Endothelial cell of umbilical vein (primary cell): ENCODE data around the gene TMEM169. TPM values are rescaled to one million over a fixed set of nuclear protein-coding genes. Genes with fewer than 3 reads are reported as not detected.
A peak's percentile ranks its signal among the peaks of the same experiment; 100 is the strongest.
"Not testable (repeated sequence)": the region's sequence is repeated elsewhere in the genome, so short reads cannot be mapped to it uniquely, and the experiment has no call there.

Experiments used
- BruUV-seq: library from RNA; stranded (reverse); fragments of 400-500 nt; replicated peaks from 2 replicates; lab custom pipeline; 2021; lab: Mats Ljungman, UMichigan
- CTCF ChIA-PET: fragments of 300-600, 350-600 bp; sonication (Branson Sonifier 250); formaldehyde crosslinking; loops from one replicate; lab custom pipeline; 2021; ENCODE audit warnings: antibody characterized with exemption, inconsistent platforms; lab: Charles Lee
- POLR2A ChIA-PET: fragments of 300-600, 350-600 bp; sonication (Branson Sonifier 250); formaldehyde crosslinking; loops from one replicate; lab custom pipeline; 2021; ENCODE audit warnings: antibody characterized with exemption, inconsistent platforms; lab: Charles Lee
- DNase-seq: peaks from one replicate; pipeline ENCODE4 v3.0.0-alpha.2; 2011; ENCODE audit warnings: low read depth, low spot score
- FAIRE-seq: peaks from 2 replicates; lab custom pipeline; 2011; peaks lifted over from hg19 to GRCh38; lab: Jason Lieb, UNC
- H2AFZ ChIP-seq: 2 replicates; pipeline ENCODE4 v1.6.0; 2012; ENCODE audit warnings: low read depth, low read length, control low read depth, inconsistent platforms
- H3K27ac ChIP-seq: 2 replicates; pipeline ENCODE4 v1.5.1; 2011; ENCODE audit warnings: low read depth, mild to moderate bottlenecking, control low read depth, low read length, moderate library complexity; ENCODE audit not compliant: insufficient read depth
- H3K27me3 ChIP-seq, 2 experiments: 2 replicates each; pipeline versions ENCODE4 v1.6.0 to v1.6.1; 2011; ENCODE audit warnings: low read length in 2 of 2, mixed read lengths in 1 of 2; ENCODE audit not compliant: control insufficient read depth in 2 of 2, insufficient read depth in 2 of 2
- H3K36me3 ChIP-seq, 2 experiments: 2 replicates in 1 of 2; 3 replicates in 1 of 2; pipeline ENCODE4 v1.5.1; 2011; ENCODE audit warnings: low read length in 2 of 2, mild to moderate bottlenecking in 1 of 2, moderate library complexity in 1 of 2; ENCODE audit not compliant: control insufficient read depth in 2 of 2, insufficient read depth in 2 of 2; ENCODE audit errors: extremely low read depth in 1 of 2
- H3K4me1 ChIP-seq: 3 replicates; pipeline ENCODE4 v1.5.1; 2011; ENCODE audit warnings: mild to moderate bottlenecking, low read length; ENCODE audit not compliant: control insufficient read depth, insufficient read depth; ENCODE audit errors: extremely low read depth
- H3K4me2 ChIP-seq: 2 replicates; pipeline ENCODE4 v1.6.1; 2011; ENCODE audit warnings: low read length, control low read depth, mixed read lengths; ENCODE audit not compliant: insufficient read depth
- H3K4me3 ChIP-seq, 3 experiments: fragments of 200-600 bp in 1 of 3; sonication (generic), shearing (Covaris generic) in 1 of 3; replicated peaks in 1 of 3; 2 replicates each; pipeline ENCODE4 v1.5.1; 2011 to 2016; ENCODE audit warnings: control low read depth in 3 of 3, low read length in 3 of 3, mild to moderate bottlenecking in 2 of 3, inconsistent platforms in 1 of 3, low read depth in 1 of 3, moderate library complexity in 1 of 3; ENCODE audit not compliant: insufficient read depth in 1 of 3
- H3K79me2 ChIP-seq: 2 replicates; pipeline ENCODE4 v1.6.0; 2012; ENCODE audit warnings: low read length, inconsistent platforms; ENCODE audit not compliant: control insufficient read depth, insufficient read depth
- H3K9ac ChIP-seq: replicated peaks from 2 replicates; pipeline ENCODE3; 2011; ENCODE audit warnings: low read length, control low read depth; ENCODE audit not compliant: insufficient read depth; ENCODE audit errors: extremely low read depth
- H3K9me1 ChIP-seq: replicated peaks from 3 replicates; pipeline ENCODE4 v1.6.0; 2011; ENCODE audit warnings: mild to moderate bottlenecking, low read length; ENCODE audit not compliant: control insufficient read depth, insufficient read depth; ENCODE audit errors: extremely low read depth
- H3K9me3 ChIP-seq: replicated peaks from 2 replicates; pipeline ENCODE4 v1.5.1; 2012; ENCODE audit warnings: low read length, inconsistent platforms; ENCODE audit not compliant: control insufficient read depth, insufficient read depth
- H4K20me1 ChIP-seq: replicated peaks from 2 replicates; pipeline ENCODE3; 2011; ENCODE audit warnings: mild to moderate bottlenecking, low read length; ENCODE audit not compliant: control insufficient read depth, insufficient read depth; ENCODE audit errors: extremely low read depth
- CTCF ChIP-seq, 2 donors: IDR thresholded peaks; 1 replicate in 1 of 2; 2 replicates in 1 of 2; pipeline ENCODE4 v1.5.1; 2011; ENCODE audit warnings: low read length in 2 of 2, mild to moderate bottlenecking in 2 of 2, moderate library complexity in 2 of 2, control low read depth in 1 of 2, inconsistent platforms in 1 of 2, low read depth in 1 of 2; ENCODE audit not compliant: insufficient read depth in 1 of 2; ENCODE audit errors: extremely low read depth in 1 of 2
- POLR2AphosphoS5 ChIP-seq: IDR thresholded peaks from 2 replicates; pipeline ENCODE4 v1.6.1; 2012; ENCODE audit warnings: low read depth, mild to moderate bottlenecking, control low read depth, low read length, moderate library complexity; ENCODE audit not compliant: insufficient read depth
- dilution Hi-C: fragments of 300-500 bp; cut with MboI; formaldehyde crosslinking; loops from one replicate; pipeline ENCODE4 v1.15.0; 2019; ENCODE audit warnings: low sequenced_read_pairs; ENCODE audit not compliant: extremely low pct_ligation_motif_present
- intact Hi-C: fragments of 100-400 bp; cut with micrococcal nuclease; formaldehyde crosslinking; loops from one replicate; pipeline ENCODE4 v1.10.0; 2022
- polyA plus RNA-seq, 4 experiments: library from polyadenylated mRNA; depleted of rRNA in 3 of 4; stranded (reverse) in 3 of 4; unstranded in 1 of 4; fragments of >200 nt; gene quantifications; 2 replicates each; pipeline versions ENCODE4 v1.2.1 to v1.2.3, GENCODE V29; 2011 to 2012; ENCODE audit warnings: missing spikeins in 1 of 4
- total RNA-seq: library from RNA; stranded (reverse); gene quantifications from 2 replicates; pipeline ENCODE4 v1.2.3, GENCODE V29; 2021

Gene TMEM169
- total and polyA plus RNA-seq, 2 donors (not counting 3 experiments of a cell fraction or from before 2014, with no cell fraction given): 0.20 TPM; not detected in 1

- no peak overlapping the region for H2AFZ ChIP-seq
- TF ChIP-seq CTCF (IDR thresholded peaks at IDR 0.05; ENCODE audit: extremely low read depth in 1 of 2, insufficient read depth in 1 of 2, low read depth in 1 of 2, low read length in 2 of 2) (peak; percentile 15 to 18), POLR2AphosphoS5 (no peak)
- FAIRE-seq: no peak
- no peak overlapping the region for H3K4me3 ChIP-seq
- H3K9me1 ChIP-seq: no peaks in the 10 kb centered on the region
- H3K36me3 ChIP-seq: peaks cover 45 to 61% of the 10 kb centered on the region in 2 experiments
- intact Hi-C loops: loop anchor here (2.0 to 10.0 kb wide), 2 partner anchors 15 to 355 kb away; partner anchors contain the start of gene RPL37A
- H3K27me3 ChIP-seq: no peaks in the 10 kb centered on the region
- H4K20me1 ChIP-seq: peaks cover 3% of the 10 kb centered on the region
- no peaks in the 10 kb centered on the region for H3K9me3 ChIP-seq
- DNase-seq: no peak
- CTCF ChIA-PET: interaction anchor here (0.9 to 1.7 kb wide), 3 partner anchors 10 to 34 kb away, joined by 3 to 11 read pairs (median 3); no protein-coding TSS in a partner anchor
- dilution Hi-C loops: no loop called here
- POLR2A ChIA-PET: no interaction called here
- H3K4me2 ChIP-seq: no peak overlapping the region
- no peak overlapping the region for H3K27ac ChIP-seq
- BruUV-seq: no TSS peak
- H3K4me1 ChIP-seq: no peaks in the 10 kb centered on the region
- peaks cover 30% of the 10 kb centered on the region for H3K79me2 ChIP-seq
- no peak overlapping the region for H3K9ac ChIP-seq
These were observed 58.2 kb downstream of the TMEM169 start for GRCh38 chr2:216139884-216140283.

- H3K4me1 ChIP-seq, dilution Hi-C loops, H2AFZ ChIP-seq, FAIRE-seq, H3K4me2 ChIP-seq, DNase-seq, H3K9ac ChIP-seq, H3K9me3 ChIP-seq, H4K20me1 ChIP-seq, H3K4me3 ChIP-seq, POLR2A ChIA-PET, BruUV-seq, H3K9me1 ChIP-seq, H3K27me3 ChIP-seq, H3K27ac ChIP-seq: not testable (repeated sequence)
- Histone ChIP-seq H3K36me3 (peaks cover 42 to 57% of the 10 kb centered on the region in 2 experiments), H3K79me2 (peaks cover 25% of the 10 kb centered on the region)
- CTCF ChIA-PET: interaction anchor here (0.6 to 1.7 kb wide), 6 partner anchors 8 to 220 kb away, joined by 3 to 11 read pairs (median 4); no protein-coding TSS in a partner anchor
- intact Hi-C loops: loop anchor here (2.0 to 10.0 kb wide), 2 partner anchors 17 to 353 kb away; partner anchors contain the start of gene RPL37A
These were observed 59.8 kb downstream of the TMEM169 start for GRCh38 chr2:216141516-216141915.
